Mammary epithelial cell (primary cell): ENCODE results near the gene MTRFR.

Experiments
- EZH2 ChIP-seq: IDR thresholded peaks from 2 replicates; pipeline ENCODE4 v1.6.1; 2012; ENCODE audit warnings: low read length, inconsistent platforms, borderline replicate concordance
- TF ChIP-seq, protein P1 (sequence below), 2 donors: IDR thresholded peaks in 1 of 2; conservative IDR thresholded peaks in 1 of 2; 2 replicates each; pipeline ENCODE4 v1.5.1; 2011 to 2012; ENCODE audit warnings: inconsistent platforms in 2 of 2, low read length in 2 of 2, mild to moderate bottlenecking in 2 of 2, control low read depth in 1 of 2, low read depth in 1 of 2; ENCODE audit not compliant: insufficient read depth in 1 of 2; ENCODE audit errors: extremely low read depth in 1 of 2

DNA sequence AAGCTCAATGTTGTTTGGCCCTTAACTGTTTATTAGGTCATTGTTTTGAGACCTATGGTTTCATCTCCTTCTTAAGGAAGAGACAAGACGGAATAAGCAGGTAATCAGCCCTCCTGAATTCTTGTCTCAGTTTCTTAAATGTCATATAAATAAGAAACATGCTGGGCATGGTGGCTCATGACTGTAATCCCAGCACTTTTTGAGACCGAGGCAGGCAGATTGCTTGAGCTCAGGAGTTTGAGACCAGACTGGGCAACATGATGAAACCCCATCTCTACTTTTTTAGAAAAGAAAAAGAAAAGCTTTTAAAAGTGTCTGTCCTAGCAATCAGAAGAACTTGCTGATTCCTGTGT is 5.1 kb downstream of the MTRFR start:
- TF ChIP-seq, protein P1, sequence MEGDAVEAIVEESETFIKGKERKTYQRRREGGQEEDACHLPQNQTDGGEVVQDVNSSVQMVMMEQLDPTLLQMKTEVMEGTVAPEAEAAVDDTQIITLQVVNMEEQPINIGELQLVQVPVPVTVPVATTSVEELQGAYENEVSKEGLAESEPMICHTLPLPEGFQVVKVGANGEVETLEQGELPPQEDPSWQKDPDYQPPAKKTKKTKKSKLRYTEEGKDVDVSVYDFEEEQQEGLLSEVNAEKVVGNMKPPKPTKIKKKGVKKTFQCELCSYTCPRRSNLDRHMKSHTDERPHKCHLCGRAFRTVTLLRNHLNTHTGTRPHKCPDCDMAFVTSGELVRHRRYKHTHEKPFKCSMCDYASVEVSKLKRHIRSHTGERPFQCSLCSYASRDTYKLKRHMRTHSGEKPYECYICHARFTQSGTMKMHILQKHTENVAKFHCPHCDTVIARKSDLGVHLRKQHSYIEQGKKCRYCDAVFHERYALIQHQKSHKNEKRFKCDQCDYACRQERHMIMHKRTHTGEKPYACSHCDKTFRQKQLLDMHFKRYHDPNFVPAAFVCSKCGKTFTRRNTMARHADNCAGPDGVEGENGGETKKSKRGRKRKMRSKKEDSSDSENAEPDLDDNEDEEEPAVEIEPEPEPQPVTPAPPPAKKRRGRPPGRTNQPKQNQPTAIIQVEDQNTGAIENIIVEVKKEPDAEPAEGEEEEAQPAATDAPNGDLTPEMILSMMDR (conservative IDR thresholded peaks at IDR 0.05 in 1 of 2, IDR thresholded peaks at IDR 0.05 in 1 of 2; ENCODE audit: extremely low read depth in 1 of 2, insufficient read depth in 1 of 2, low read depth in 1 of 2, low read length in 2 of 2): no peak
- no peak for TF ChIP-seq EZH2
